Sciatic nerve (tissue), 2 donors: ENCODE results near the gene PIP5K1B. TPM values are rescaled to one million over a fixed set of nuclear protein-coding genes. Genes with fewer than 3 reads are reported as not detected.

Experiments used
- ATAC-seq: fragments of 200-7000 bp; cut with Tn5 transposase; one replicate; pipeline ENCODE4 v1.9.1; 2020; ENCODE audit warnings: mild to moderate bottlenecking, moderate library complexity
- DNase-seq: peaks from one replicate; pipeline ENCODE4 v3.0.0-alpha.2; 2020; ENCODE audit warnings: low spot score
- intact Hi-C: fragments of 100-400 bp; cut with DNase I; formaldehyde crosslinking; loops from one replicate; pipeline ENCODE4 v1.14.2; 2022
- total RNA-seq: library from RNA; stranded (reverse); fragmentation: NEBNext Ultra II Directional; extraction: Animal tissue kit (Norgen Biotek cat#: 25700); gene quantifications from one replicate; pipeline ENCODE4 v1.2.1, GENCODE V29; 2021
- donor health status: DM: no; HTN: no; CAD: no.
- donor health status: DM: no; HTN: no; CAD: no.

PIP5K1B gene
- total RNA-seq, 1 donor from 2014 or later = 2.0 TPM

GRCh38 chr9:68957479-68957878, 252.4 kb downstream of the PIP5K1B start:
- intact Hi-C loops = no loop called here
- no peak for DNase-seq
- ATAC-seq = no peak

GRCh38 chr9:68961587-68961986, 256.5 kb downstream of the PIP5K1B start:
- intact Hi-C loops = no loop called here
- no peak for DNase-seq
- ATAC-seq = no peak

- DNase-seq (no peak), ATAC-seq (no peak)
- intact Hi-C loops = no loop called here
These were observed 258.4 kb downstream of the PIP5K1B start for GRCh38 chr9:68963416-68963815.

GRCh38 chr9:68964102-68964541, 259.1 kb downstream of the PIP5K1B start:
- ATAC-seq (no peak), DNase-seq (no peak)
- intact Hi-C loops = no loop called here

- DNase-seq (no peak), ATAC-seq (no peak)
- intact Hi-C loops = no loop called here
These were observed 259.7 kb downstream of the PIP5K1B start for GRCh38 chr9:68964765-68965164.

- intact Hi-C loops = no loop called here
- ATAC-seq (no peak), DNase-seq (no peak)
These were observed 261.5 kb downstream of the PIP5K1B start for GRCh38 chr9:68966496-68966944.

- no peak for DNase-seq
- intact Hi-C loops = no loop called here
- no peak for ATAC-seq
These were observed 262.8 kb downstream of the PIP5K1B start for GRCh38 chr9:68967800-68968199.

- intact Hi-C loops = no loop called here
- ATAC-seq (no peak), DNase-seq (no peak)
These were observed 264.5 kb downstream of the PIP5K1B start for GRCh38 chr9:68969538-68969937.

- DNase-seq (no peak), ATAC-seq (no peak)
- intact Hi-C loops = no loop called here
These were observed 265.1 kb downstream of the PIP5K1B start for GRCh38 chr9:68970151-68970550.

GRCh38 chr9:68973619-68974018, 268.6 kb downstream of the PIP5K1B start:
- ATAC-seq = no peak
- intact Hi-C loops = no loop called here
- no peak for DNase-seq

- ATAC-seq (no peak), DNase-seq (no peak)
- intact Hi-C loops = no loop called here
These were observed 269.4 kb downstream of the PIP5K1B start for GRCh38 chr9:68974431-68974830.

- intact Hi-C loops = no loop called here
- ATAC-seq = peak; percentile 62
These were observed 269.9 kb downstream of the PIP5K1B start for GRCh38 chr9:68974901-68975300.

GRCh38 chr9:68975365-68976043, 270.5 kb downstream of the PIP5K1B start:
- intact Hi-C loops = no loop called here
- DNase-seq = no peak
- ATAC-seq = peak; percentile 67

More at GRCh38 chr9:68974901-68975300, 269.9 kb downstream of the PIP5K1B start:
- DNase-seq = no peak

GRCh38 chr9:68978066-68978465, 273.0 kb downstream of the PIP5K1B start:
- intact Hi-C loops = no loop called here
- DNase-seq (no peak), ATAC-seq (peak; percentile 46)

- intact Hi-C loops = no loop called here
- no peak for ATAC-seq
- no peak for DNase-seq
These were observed 273.5 kb downstream of the PIP5K1B start for GRCh38 chr9:68978501-68978900.

GRCh38 chr9:68979538-68980314, 274.7 kb downstream of the PIP5K1B start:
- no peak for DNase-seq
- no peak for ATAC-seq
- intact Hi-C loops = no loop called here

- ATAC-seq = no peak
- intact Hi-C loops = no loop called here
These were observed 275.4 kb downstream of the PIP5K1B start for GRCh38 chr9:68980341-68980914.

GRCh38 chr9:68981789-68982188, 276.7 kb downstream of the PIP5K1B start:
- intact Hi-C loops = no loop called here
- no peak for ATAC-seq
- no peak for DNase-seq

More at GRCh38 chr9:68980341-68980914, 275.4 kb downstream of the PIP5K1B start:
- DNase-seq = no peak

- intact Hi-C loops = no loop called here
- ATAC-seq = no peak
- no peak for DNase-seq
These were observed 278.0 kb downstream of the PIP5K1B start for GRCh38 chr9:68983008-68983411.
